GM21619 (cell line): ENCODE results near the gene ARHGAP28.

Source experiments
- ATAC-seq: cut with Tn5 transposase; IDR thresholded peaks from one replicate; pipeline ENCODE4 v1.9.1; 2021; ENCODE audit not compliant: unreplicated experiment

The ARHGAP28 gene

DNA sequence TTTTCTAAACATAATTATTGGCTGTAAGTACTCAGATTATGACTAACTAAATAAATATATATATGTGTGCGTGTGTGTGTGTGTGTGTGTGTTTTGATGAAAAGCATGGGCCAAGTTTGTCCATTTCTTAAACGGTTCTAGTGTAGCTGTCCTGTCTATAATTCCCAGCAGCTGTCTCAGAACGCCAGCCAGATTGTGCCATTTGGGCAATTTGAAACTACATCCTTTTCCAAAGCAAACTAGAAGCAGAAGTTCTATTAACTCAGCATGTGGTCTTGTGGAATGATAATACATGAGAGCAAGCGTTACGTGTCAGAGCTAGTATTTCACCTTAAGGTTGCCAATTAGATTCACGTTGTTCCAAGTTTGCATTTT lies 1.7 kb downstream of the ARHGAP28 start:
- ATAC-seq: no peak

- ATAC-seq: no peak
Measured at GRCh38 chr18:6732952-6733351, 3.4 kb downstream of the ARHGAP28 start.

DNA sequence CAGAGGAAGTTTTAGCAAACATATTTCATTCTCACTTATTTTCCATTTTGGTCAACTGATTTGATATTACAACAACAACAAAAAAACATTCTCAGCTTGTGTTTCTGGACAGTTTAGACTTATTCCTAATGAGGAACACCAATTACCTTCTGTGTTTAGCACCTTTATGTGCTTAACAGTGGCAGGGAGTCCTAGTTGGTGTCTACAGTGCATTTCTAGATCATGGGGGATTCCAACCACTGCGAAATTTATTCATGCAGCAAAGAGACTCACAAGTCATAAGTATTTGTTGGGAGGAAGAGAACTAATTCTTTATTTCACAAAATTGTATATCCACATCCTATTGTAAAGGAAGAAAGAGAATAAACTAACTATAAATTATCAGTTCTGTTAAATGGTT lies 4.2 kb downstream of the ARHGAP28 start:
- ATAC-seq: no peak

DNA sequence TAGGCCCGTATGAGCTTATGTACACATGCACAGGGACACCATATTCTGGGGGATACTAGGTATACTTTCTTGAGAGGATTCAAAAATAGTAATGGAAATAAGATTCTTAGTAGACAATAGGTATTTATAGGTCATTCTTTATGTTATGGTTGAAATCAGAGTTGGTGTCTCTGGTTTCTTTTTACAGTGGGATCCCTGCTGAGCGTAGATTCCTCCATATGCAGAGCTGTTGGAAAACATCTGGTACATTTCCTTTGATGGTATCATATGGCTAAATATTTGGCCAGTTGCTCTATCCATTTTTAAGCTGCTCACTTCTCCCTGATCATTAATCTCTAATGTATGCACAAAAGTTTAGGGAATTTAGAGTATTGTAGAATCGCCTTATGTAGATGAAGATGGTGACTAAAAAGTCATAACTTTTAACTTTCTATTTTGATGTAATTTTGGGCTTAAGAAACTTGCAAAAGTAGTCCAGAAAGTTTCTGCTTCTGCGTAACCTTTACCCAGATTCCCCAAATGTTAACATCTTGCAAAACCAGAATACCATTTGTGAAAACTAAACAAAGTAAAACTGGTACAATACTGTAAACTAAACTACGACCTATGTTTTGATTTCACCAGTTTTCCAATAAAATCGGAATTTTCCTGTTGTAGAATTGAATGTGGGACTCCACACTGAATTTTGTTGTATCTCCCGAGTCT lies 5.4 kb downstream of the ARHGAP28 start:
- no peak for ATAC-seq

DNA sequence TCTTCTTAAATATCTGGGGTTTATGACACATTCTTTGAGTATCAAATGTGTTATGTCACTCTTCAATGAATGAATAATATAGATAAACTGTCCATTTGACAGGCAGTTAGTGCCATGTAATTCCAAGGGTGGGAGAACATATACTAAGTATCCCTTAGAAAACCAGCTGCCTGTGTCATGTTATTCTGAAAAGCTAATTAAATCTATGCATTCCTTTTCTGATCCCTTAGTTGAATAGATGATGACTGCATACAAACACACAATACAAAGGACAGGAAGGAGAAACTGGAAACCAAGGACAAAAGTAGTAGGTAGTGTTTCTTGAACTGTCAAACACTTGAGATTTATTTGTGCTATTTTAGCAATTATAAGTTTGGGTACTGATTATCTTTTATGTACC lies 8.3 kb downstream of the ARHGAP28 start:
- ATAC-seq: no peak

- no peak for ATAC-seq
Measured at GRCh38 chr18:6738622-6739021, 9.1 kb downstream of the ARHGAP28 start.

- ATAC-seq: no peak
Measured at GRCh38 chr18:6741232-6741663, 11.7 kb downstream of the ARHGAP28 start.

DNA sequence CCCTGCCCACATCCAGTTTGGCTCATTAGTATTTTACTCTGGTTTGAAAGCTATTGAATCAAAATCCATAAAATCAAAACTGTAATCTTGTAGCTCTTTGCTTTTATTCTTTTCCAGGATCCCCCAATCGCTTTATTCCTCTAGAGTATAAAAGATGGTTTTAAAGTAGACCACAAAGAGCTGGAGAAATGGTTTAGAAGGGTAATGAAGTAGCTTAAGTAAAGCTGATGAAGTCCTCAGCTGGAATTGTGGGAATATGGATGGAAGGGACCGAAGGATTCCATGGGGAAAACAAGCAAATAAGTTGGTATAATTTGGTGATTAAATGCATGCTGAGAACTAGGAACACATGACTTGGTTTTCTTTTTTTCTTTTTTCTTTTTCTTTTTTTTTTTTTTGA lies 12.3 kb downstream of the ARHGAP28 start:
- no peak for ATAC-seq

- ATAC-seq: no peak
Measured at GRCh38 chr18:6743999-6744398, 14.5 kb downstream of the ARHGAP28 start.

GRCh38 chr18:6744816-6745455 lies 15.4 kb downstream of the ARHGAP28 start:
- ATAC-seq: no peak

GRCh38 chr18:6745504-6746031 lies 16.1 kb downstream of the ARHGAP28 start:
- no peak for ATAC-seq

DNA sequence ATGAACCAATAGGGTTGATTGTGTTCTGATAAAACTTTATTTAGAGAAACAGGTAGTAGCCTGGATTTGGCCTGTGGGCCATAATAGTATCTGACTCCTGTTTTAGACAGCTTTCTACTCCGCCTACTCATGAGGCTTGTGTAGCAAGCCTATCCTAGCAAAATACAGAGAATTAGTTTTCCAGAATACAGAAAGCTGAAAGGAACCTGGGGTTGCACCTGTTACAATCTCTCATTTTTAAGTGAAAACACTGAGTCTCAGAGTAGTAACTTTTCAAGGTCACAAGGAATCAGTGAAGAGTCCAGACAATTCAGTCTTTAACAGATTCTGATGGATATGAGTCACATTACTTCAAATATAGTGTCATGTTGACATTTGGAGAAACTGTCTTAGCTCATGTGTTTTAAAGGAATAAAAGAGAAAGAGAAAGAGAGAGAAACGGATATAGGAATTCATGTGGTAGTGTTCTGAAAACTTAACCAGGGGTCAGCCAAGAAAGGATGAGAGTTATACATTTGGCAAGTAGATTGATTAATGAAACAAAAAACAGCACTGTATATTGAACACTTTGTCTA lies 17.0 kb downstream of the ARHGAP28 start:
- no peak for ATAC-seq

- no peak for ATAC-seq
Measured at GRCh38 chr18:6747646-6748045, 18.1 kb downstream of the ARHGAP28 start.

- ATAC-seq: no peak
Measured at GRCh38 chr18:6748241-6748640, 18.7 kb downstream of the ARHGAP28 start.

- ATAC-seq: no peak
Measured at GRCh38 chr18:6750411-6750810, 20.9 kb downstream of the ARHGAP28 start.

DNA sequence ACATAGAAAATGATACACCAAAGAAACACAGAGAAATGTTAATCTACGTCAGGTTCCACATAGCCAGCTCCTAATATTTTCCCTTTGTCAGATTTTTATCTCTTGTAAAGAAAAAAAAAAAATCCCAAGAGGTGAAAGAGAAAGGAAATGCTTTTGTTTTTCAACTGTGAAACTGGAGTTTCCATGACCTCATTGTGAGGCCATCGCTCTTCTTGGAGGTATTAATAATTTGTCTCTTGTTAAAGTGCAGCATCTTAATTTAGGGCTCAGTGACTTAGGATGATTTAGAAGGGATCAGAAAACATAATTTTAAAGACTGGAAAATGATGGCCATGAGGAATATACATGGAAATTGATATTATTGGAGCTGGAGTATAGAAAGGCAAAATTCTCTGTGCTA lies 21.7 kb downstream of the ARHGAP28 start:
- no peak for ATAC-seq

- ATAC-seq: no peak
Measured at GRCh38 chr18:6752202-6752860, 22.8 kb downstream of the ARHGAP28 start.

DNA sequence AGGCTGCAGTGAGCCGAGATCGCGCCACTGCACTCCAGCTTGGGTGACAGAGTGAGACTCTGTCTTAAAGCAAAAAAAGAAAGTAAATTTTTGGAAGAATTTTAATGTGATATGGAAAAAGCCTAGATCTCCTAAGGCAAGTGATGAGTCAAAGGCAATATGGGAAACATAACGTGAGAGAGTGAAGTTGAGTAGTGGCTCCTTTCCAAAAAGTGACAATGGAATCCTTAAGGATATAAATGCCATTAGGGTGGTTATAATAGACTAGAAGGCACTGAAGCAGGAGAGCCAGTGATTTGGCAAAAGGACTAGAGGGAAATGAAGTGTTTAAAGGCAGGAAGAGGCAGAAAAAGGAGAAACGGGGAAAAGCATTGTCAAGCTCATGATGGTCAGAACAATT lies 25.6 kb downstream of the ARHGAP28 start:
- ATAC-seq: no peak

- no peak for ATAC-seq
Measured at GRCh38 chr18:6757931-6758330, 28.4 kb downstream of the ARHGAP28 start.

DNA sequence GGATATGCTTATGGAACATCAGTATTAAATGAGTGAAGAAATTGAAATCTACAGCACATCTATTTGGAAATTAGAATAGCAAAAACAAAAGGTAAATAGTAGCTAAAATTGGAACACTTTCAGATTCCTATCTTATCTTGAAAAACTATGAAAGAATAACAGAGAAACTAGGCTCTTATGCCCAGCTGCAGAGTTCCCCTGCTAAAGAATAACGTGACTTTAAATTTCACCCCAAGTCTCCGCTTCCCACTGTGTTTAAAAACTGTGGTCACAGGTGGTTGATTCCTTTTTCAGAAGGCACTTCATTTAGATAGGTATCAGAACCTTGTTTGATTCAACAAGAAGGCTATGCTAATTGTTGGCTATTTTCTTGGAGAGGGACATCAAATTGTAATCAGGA lies 30.1 kb downstream of the ARHGAP28 start:
- ATAC-seq: no peak

DNA sequence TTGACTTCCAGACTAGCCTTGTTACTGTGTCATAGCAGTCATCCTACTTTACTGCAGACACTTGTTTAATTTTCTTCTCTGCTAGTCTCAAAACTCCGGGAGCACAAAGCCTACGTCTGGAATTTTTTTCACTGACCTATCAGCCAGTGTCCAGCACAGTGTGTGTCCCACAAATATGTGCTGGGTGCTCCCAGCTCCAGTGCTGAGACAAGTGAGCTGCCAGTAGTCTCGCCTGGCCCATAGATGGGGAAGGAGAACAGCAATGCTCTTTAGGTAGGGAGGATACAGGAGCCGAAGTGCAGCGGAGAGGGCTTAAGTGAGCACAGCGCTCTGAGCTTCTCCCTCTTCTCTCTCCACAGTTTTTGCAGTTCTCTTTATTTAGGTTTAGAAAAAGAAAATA lies 34.0 kb downstream of the ARHGAP28 start:
- ATAC-seq: no peak

DNA sequence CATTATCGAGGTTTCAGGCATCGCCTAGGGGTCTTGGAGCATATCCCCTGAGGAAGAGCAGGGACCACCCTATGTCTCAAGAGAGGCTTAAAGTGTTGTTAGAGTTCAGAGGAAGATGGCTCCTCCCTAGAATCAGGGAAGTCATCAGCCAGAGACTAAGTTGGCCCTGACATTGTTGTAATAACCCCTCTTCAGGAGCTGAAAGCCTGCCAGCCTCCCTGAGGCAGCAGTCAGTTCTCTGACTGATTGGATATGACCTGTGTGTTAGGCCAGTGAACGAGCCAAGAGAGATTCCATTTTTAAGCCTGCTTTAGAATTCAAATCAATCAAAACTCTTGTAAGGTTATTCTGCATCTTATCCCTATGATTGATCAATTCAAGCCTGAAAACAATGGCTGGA lies 34.9 kb downstream of the ARHGAP28 start:
- no peak for ATAC-seq
